NOMO-1 (cell line): ENCODE results near the gene GALNTL6.

Experiments used
- DNase-seq, 2 experiments: peaks; one replicate each; lab custom pipeline; 2025; ENCODE audit not compliant: unreplicated experiment in 2 of 2; lab: John Stamatoyannopoulos, UW

The GALNTL6 gene

GRCh38 chr4:172649143-172649542 lies 835.9 kb downstream of the GALNTL6 start:
- no peak for DNase-seq

- DNase-seq = peak in 1 of 2 experiments; percentile 88
Measured at GRCh38 chr4:172650758-172651530, 837.7 kb downstream of the GALNTL6 start.

- DNase-seq = no peak
Measured at GRCh38 chr4:172651961-172652360, 838.8 kb downstream of the GALNTL6 start.

DNA sequence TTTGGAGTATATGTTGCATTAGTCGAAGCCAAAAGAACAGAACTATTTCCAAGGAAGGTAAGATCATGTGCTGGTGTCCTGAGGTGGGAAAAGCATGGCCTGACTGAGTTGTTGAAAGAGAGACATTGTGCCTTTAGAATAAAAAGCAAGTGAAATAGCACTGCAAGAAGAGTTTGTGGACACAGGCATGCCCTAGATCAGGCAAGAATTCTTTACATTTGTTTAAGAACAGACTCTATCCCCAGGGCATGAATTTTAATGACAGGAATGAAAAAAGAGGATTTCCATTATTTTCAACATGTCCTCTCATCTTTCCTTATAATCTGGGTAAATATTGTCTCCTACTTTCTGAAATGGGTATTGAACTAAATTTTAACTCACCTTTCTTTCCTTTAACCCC lies 839.2 kb downstream of the GALNTL6 start:
- no peak for DNase-seq

GRCh38 chr4:172653676-172654075 lies 840.5 kb downstream of the GALNTL6 start:
- DNase-seq = no peak

- DNase-seq = no peak
Measured at GRCh38 chr4:172654457-172654856, 841.3 kb downstream of the GALNTL6 start.

DNA sequence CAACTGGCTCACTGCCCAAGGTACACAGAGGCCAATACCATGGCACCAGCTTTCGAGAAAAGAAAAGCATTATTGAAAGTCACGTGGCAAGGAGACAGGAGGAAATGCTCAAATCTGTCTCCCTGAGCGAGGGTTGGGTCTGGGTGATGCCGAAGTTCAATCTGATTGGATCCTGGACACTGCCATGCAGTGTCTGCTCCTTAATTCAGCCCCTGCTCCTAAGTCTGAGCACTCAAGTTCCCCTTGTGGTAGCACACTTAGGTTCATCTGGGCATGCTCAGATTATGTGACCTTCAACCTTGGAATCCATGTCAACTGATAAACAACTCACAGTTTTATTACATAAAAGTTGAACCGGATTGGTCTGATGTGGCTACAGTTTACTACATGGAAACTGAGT lies 842.9 kb downstream of the GALNTL6 start:
- no peak for DNase-seq

GRCh38 chr4:172657081-172657480 lies 843.9 kb downstream of the GALNTL6 start:
- DNase-seq = peak in 1 of 2 experiments; percentile 53

GRCh38 chr4:172660251-172660650 lies 847.0 kb downstream of the GALNTL6 start:
- DNase-seq = no peak

DNA sequence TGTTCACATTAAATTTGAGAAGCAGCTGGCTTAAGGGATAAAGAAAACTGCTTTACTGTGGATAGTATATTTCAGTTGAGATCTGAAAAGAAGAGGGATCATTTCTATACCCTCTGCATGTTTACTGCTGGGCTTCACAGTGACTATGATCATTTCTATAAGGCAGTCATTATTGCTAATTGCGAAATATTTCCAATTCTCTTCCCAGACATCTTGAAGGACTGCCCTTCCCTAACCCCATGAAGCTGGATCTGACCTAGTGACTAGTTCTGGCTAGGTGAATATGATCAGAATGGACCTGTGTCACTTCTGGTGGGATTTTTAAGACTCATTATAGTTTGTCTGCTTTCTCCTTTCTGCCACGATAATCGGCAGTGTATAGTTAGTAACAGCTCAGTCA lies 848.9 kb downstream of the GALNTL6 start:
- DNase-seq = no peak

DNA sequence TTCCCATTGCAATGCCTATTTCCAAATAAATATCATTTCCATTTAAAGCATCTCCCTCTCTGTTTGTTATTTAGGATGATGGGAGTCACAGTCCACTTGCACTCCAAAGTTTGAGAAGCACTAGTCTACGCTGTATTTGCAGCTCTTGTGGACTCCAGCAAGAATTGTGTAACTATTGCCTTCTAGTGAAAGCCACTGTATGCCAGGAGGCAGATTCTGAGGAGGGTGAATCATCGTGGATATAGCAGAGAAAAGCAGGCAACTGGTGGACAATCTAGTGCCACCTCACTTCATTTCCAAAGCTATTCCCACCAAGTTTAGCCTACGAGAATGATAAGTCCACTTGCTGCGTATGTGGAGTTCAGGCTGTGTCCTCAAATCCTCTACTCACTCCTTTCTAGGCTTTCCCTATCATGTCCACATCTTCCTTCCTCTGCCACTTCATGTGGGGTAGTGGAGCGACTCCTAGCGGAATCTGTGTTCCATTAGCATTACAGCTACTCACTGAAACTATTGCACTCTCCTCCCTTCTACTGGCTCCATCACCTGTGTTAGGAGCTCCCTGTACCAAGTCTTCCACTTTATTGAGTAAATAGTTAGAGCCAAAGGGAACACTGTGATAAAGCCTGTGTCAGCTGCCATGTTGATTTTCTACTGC lies 853.6 kb downstream of the GALNTL6 start:
- peak in 1 of 2 experiments; percentile 7 for DNase-seq

DNA sequence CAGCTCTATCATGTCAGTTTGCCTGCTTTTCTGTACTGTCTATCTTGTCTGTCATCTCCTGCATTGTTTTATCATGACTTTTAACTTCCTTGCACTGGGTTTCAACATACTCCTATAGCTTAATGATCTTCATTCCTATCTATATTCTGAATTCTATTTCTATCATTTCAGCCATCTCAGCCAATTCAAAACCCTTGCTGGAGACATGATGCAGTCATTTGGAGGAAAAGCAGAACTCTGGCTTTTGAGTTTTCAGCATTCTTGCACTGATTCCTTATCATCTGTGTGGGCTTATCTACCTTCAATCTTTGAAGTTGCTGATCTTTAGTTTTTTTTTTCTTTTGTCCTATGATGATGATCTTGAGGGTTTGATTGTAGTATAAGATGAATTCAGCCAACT lies 861.6 kb downstream of the GALNTL6 start:
- DNase-seq = no peak

GRCh38 chr4:172675232-172675631 lies 862.0 kb downstream of the GALNTL6 start:
- no peak for DNase-seq

DNA sequence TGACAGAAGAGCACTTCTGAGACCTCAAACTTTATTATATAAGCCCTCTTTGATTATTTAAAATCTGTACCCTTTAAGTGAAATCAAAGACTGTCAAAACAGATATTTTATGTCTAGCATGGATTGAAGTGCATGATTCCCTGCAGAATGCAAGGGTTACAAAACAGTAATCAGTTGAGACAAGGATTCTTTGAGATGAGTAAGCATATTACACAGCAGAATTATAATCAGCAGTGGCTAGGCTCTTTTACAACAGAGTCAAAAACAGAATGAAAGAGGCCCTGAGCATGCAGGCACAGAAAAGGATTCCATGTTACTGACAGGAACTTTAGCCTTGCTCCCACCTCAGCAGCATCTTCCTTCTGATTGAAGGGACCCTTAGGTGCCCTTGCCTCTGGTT lies 867.5 kb downstream of the GALNTL6 start:
- DNase-seq = no peak

DNA sequence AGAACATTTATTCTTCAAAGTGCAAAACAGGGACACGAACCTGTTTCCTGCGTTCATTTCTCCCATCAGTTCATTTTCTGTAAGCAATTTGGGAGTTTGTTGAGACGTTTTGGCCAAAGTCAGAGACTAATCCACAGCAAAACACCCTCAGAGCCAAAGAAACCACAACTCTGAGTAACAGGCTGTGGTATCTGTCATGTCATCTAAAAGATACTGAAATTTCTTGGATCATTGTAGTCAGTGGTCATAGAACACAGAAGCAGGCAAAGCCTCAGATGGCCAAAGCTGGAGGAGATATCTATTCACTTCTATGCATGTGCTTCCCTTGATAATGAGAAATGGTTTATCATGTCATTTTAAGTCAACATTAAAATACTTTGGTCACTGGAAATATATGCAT lies 869.8 kb downstream of the GALNTL6 start:
- DNase-seq = no peak

GRCh38 chr4:172686021-172686420 lies 872.8 kb downstream of the GALNTL6 start:
- no peak for DNase-seq

DNA sequence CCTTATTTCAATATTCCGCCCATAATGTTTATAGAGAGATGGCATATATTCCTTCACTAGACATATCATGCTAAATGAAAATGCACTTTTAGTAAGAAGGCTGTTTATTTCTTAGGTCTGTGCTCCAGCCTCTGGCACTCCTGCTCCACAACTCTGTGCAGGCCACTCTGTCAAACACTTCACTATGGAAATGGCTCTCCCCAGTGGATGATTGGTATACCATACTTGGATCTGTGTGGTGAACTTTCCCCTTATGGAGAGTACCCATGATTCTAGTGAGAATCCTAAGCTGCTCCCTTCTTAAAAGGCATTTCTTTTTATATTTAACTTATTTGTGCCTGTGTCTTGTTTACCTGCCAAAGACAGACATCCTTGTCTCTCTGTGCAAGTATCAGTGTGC lies 875.3 kb downstream of the GALNTL6 start:
- no peak for DNase-seq

DNA sequence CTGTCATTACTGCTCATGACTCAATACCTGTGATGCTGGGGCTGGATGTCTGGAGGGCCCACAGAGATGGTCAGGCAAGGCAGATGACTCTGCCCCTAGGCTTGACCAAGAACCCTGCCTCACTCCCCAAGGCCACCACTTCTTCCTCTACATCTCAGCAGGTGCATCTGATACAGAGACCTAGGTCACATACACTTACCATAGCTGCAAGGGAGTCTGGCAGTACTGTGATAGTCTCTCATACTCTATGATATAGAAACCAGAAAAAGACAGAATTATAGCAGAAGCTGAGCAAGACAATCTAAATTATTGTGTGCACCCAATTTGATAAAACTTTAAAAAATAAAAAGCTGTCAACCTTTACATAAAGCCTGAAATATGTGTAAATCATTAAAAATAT lies 878.3 kb downstream of the GALNTL6 start:
- DNase-seq = no peak

DNA sequence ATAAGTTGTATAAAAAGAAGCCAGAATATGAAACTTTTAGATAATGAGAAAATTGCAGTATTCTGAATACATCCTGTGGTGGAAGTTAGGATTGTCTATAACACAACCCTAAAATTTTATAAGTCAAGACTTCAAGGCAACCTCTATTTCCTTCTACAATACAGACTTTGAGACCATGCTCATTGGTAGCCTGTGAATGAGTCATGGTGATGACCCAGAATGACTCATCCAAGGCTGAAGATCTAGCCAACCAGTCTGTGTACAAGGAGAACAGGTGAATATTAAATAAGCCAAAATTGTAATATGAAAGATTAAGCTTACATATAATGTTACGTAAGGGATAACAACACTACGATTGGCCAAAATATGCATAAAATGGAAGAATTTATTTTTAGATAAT lies 879.5 kb downstream of the GALNTL6 start:
- DNase-seq = no peak

DNA sequence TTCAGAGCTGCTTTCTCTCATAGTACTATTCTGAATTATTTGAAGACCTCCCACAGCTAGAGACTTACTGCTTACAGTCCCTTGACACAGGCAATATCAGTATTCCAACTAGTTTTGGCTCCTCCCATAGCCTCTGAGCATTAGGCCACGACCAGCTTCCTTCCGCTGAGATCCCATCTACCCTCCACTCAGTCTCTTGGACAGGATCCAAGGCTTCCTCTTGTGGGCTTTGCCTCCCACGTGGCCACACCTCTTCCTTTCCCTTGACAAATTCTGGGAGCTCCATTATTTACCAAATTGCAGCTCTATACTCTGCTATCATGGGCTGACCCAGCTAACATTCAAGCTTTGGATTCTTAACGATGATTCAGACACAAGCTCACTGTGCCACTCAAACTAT lies 885.1 kb downstream of the GALNTL6 start:
- DNase-seq = no peak

- no peak for DNase-seq
Measured at GRCh38 chr4:172705565-172705964, 892.4 kb downstream of the GALNTL6 start.

- no peak for DNase-seq
Measured at GRCh38 chr4:172706000-172706399, 892.8 kb downstream of the GALNTL6 start.
